ENCODE data around the gene GP2. TPM values are rescaled to one million over a fixed set of nuclear protein-coding genes. Genes with fewer than 3 reads are reported as not detected.

The GP2 gene
- total and polyA plus RNA-seq, 2 of the 4 experiments (the other 2 are of a cell fraction): not detected

DNA sequence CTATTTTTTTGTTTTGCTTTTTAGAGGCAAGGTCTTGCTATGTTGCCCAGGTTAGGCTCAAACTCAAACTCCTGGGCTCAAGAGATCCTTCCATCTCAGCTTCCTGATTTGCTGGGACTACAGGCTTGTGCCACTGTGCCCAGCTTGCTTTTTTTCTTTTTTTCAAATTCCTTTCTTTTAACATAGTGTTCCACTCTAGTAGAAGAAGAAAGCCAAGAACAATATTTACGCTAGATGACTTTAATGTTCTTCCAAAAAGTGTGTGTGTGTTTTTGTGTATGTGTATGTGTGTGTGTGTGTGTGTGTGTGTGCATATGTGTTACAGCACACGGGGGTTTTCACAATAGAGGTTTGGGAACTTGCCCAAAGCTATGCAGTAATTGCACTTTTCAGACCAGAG lies 35.9 kb upstream of the GP2 start:
- Histone ChIP-seq H2BK15ac (ENCODE audit: low read depth, low read length) (no peak overlapping the region), H2BK20ac (ENCODE audit: low read depth, low read length) (no peak overlapping the region), H3K4me3 (ENCODE audit: insufficient read depth, low read depth, low read length) (no peak overlapping the region), H2AFZ (replicated peaks; ENCODE audit: low read length, poor library complexity) (no peak overlapping the region), H3K27me3 (ENCODE audit: control insufficient read depth, insufficient read depth, low read length) (no peaks in the 10 kb centered on the region), H3K27ac (ENCODE audit: insufficient read depth, low read length) (no peak overlapping the region), H2AK9ac (replicated peaks; ENCODE audit: low read depth, low read length, poor library complexity) (no peak overlapping the region), H3K36me3 (ENCODE audit: control insufficient read depth, insufficient read depth, low read length) (no peaks in the 10 kb centered on the region), H4K20me1 (ENCODE audit: insufficient read depth, low read length) (no peaks in the 10 kb centered on the region), H2AK5ac (ENCODE audit: low read depth, low read length) (no peak overlapping the region), H3K9me1 (ENCODE audit: insufficient read depth, low read length) (no peaks in the 10 kb centered on the region), H3K4me1 (ENCODE audit: control insufficient read depth, insufficient read depth, low read length) (no peaks in the 10 kb centered on the region), H3K4me2 (ENCODE audit: low read depth, low read length) (no peak overlapping the region), H2BK5ac (ENCODE audit: low read depth, low read length, poor library complexity, severe bottlenecking) (no peak overlapping the region), H4K91ac (ENCODE audit: insufficient read depth, low read depth, low read length) (no peak overlapping the region), H3K14ac (replicated peaks; ENCODE audit: low read depth, low read length) (no peak overlapping the region), H3K9me3 (ENCODE audit: control insufficient read depth, insufficient read depth, low read length) (peaks cover 5% of the 10 kb centered on the region; the same call in 1 of the 2 replicates), H3K79me1 (ENCODE audit: low read depth in 1 of 2, low read length in 2 of 2) (no peaks in the 10 kb centered on the region), H3K23ac (ENCODE audit: low read depth, low read length) (no peak overlapping the region), H2BK120ac (ENCODE audit: low read depth, low read length) (no peak overlapping the region), H3K4ac (ENCODE audit: low read depth, low read length) (no peak overlapping the region), H3K56ac (ENCODE audit: extremely low read depth, insufficient read depth, low read length) (no peak overlapping the region), H4K8ac (ENCODE audit: low read depth in 2 of 2, low read length in 2 of 2) (no peak overlapping the region), H3K18ac (ENCODE audit: low read depth, low read length) (no peak overlapping the region), H4K5ac (ENCODE audit: low read depth, low read length) (no peak overlapping the region), H3K9ac (ENCODE audit: low read depth, low read length) (no peak overlapping the region)
- ATAC-seq (ENCODE audit: low read depth): no peak
- WGBS, 2 experiments (ENCODE audit: extremely low coverage in 2 of 2, insufficient read length in 1 of 2): no CpG with 5 or more reads among the region's 2 CpGs
- no TSS peak for BruUV-seq (replicated peaks)
- no peak for DNase-seq
- intact Hi-C loops (cut with micrococcal nuclease) (no loop called here), in situ Hi-C loops (cut with MboI; ENCODE audit: low sequenced_read_pairs) (no loop called here), dilution Hi-C loops (cut with HindIII; ENCODE audit: low sequenced_read_pairs, unreplicated experiment) (no loop called here)
- TF ChIP-seq SMC3 (IDR thresholded peaks at IDR 0.05; ENCODE audit: low read depth, low read length): no peak
- TF ChIP-seq RCOR1 (IDR thresholded peaks at IDR 0.05; ENCODE audit: insufficient replicate concordance, low read length): no peak
- no peak for TF ChIP-seq CHD1 (IDR thresholded peaks at IDR 0.05; ENCODE audit: low read depth, low read length)
- TF ChIP-seq MAZ (IDR thresholded peaks at IDR 0.05; ENCODE audit: borderline replicate concordance, low read depth, low read length): no peak
- TF ChIP-seq RFX5 (IDR thresholded peaks at IDR 0.05; ENCODE audit: low read depth, low read length): no peak
- TF ChIP-seq MXI1 (IDR thresholded peaks at IDR 0.05; ENCODE audit: borderline replicate concordance, low read depth, low read length): no peak
- TF ChIP-seq, protein P1, sequence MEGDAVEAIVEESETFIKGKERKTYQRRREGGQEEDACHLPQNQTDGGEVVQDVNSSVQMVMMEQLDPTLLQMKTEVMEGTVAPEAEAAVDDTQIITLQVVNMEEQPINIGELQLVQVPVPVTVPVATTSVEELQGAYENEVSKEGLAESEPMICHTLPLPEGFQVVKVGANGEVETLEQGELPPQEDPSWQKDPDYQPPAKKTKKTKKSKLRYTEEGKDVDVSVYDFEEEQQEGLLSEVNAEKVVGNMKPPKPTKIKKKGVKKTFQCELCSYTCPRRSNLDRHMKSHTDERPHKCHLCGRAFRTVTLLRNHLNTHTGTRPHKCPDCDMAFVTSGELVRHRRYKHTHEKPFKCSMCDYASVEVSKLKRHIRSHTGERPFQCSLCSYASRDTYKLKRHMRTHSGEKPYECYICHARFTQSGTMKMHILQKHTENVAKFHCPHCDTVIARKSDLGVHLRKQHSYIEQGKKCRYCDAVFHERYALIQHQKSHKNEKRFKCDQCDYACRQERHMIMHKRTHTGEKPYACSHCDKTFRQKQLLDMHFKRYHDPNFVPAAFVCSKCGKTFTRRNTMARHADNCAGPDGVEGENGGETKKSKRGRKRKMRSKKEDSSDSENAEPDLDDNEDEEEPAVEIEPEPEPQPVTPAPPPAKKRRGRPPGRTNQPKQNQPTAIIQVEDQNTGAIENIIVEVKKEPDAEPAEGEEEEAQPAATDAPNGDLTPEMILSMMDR (conservative IDR thresholded peaks at IDR 0.05; ENCODE audit: low read depth, low read length): no peak
- no peak for TF ChIP-seq NFE2L2 (IDR thresholded peaks at IDR 0.05; ENCODE audit: low read depth, low read length)
- TF ChIP-seq POLR2A (IDR thresholded peaks at IDR 0.05; ENCODE audit: low read depth, low read length): no peak
- TF ChIP-seq, protein P2, sequence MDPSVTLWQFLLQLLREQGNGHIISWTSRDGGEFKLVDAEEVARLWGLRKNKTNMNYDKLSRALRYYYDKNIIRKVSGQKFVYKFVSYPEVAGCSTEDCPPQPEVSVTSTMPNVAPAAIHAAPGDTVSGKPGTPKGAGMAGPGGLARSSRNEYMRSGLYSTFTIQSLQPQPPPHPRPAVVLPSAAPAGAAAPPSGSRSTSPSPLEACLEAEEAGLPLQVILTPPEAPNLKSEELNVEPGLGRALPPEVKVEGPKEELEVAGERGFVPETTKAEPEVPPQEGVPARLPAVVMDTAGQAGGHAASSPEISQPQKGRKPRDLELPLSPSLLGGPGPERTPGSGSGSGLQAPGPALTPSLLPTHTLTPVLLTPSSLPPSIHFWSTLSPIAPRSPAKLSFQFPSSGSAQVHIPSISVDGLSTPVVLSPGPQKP (IDR thresholded peaks at IDR 0.05; ENCODE audit: borderline replicate concordance, low read depth, low read length): no peak
- no peak for TF ChIP-seq MAFK (IDR thresholded peaks at IDR 0.05; ENCODE audit: low read depth, low read length)
- TF ChIP-seq, protein P3, sequence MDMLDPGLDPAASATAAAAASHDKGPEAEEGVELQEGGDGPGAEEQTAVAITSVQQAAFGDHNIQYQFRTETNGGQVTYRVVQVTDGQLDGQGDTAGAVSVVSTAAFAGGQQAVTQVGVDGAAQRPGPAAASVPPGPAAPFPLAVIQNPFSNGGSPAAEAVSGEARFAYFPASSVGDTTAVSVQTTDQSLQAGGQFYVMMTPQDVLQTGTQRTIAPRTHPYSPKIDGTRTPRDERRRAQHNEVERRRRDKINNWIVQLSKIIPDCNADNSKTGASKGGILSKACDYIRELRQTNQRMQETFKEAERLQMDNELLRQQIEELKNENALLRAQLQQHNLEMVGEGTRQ (IDR thresholded peaks at IDR 0.05; ENCODE audit: low read depth, low read length): no peak
- no peak for TF ChIP-seq RAD21 (IDR thresholded peaks at IDR 0.05; ENCODE audit: low read length)
- POLR2A ChIA-PET (ENCODE audit: unreplicated experiment): interaction anchor here (0.8 kb wide), 1 partner anchor 463 kb away, joined by 9 read pairs; no protein-coding TSS in a partner anchor
- CTCF ChIA-PET: interaction anchor here (0.7 kb wide), 1 partner anchor 31 kb away, joined by 5 read pairs; no protein-coding TSS in a partner anchor
